PC-9 (cell line): ENCODE data around the gene DDRGK1. TPM values are rescaled to one million over a fixed set of nuclear protein-coding genes. Genes with fewer than 3 reads are reported as not detected.
"Not testable (repeated sequence)": the region's sequence is repeated elsewhere in the genome, so short reads cannot be mapped to it uniquely, and the experiment has no call there.

ENCODE experiments used
- BruUV-seq: library from RNA; stranded (reverse); fragments of 400-500 nt; replicated peaks from 2 replicates; lab custom pipeline; 2021; lab: Mats Ljungman, UMichigan
- CTCF ChIA-PET: fragments of 300-600 bp; sonication (Branson Sonifier 250); formaldehyde crosslinking; loops from one replicate; lab custom pipeline; 2022; ENCODE audit warnings: antibody characterized with exemption; lab: Charles Lee
- POLR2A ChIA-PET: fragments of 300-600 bp; sonication (Branson Sonifier 250); formaldehyde crosslinking; loops from one replicate; lab custom pipeline; 2022; ENCODE audit warnings: antibody characterized with exemption; ENCODE audit not compliant: unreplicated experiment; lab: Charles Lee
- DNase-seq, 2 experiments: peaks; one replicate each; pipeline versions ENCODE4 v3.0.0 to v3.0.0-alpha.2; 2015 to 2022; ENCODE audit warnings: mixed read lengths in 1 of 2
- H2AFZ ChIP-seq: fragments of 200-600 bp; sonication (generic); 2 replicates; pipeline ENCODE4 v1.8.1; 2017; ENCODE audit warnings: antibody characterized with exemption
- H3F3A ChIP-seq: fragments of 200-600 bp; sonication (generic); 2 replicates; pipeline ENCODE4 v1.8.1; 2017; ENCODE audit warnings: antibody characterized with exemption, mild to moderate bottlenecking, low read depth; ENCODE audit not compliant: insufficient read depth
- H3K27ac ChIP-seq: fragments of 200-600 bp; sonication (generic); 2 replicates; pipeline ENCODE4 v1.6.1; 2016; ENCODE audit warnings: mixed run types
- H3K27me3 ChIP-seq: fragments of 200-600 bp; sonication (generic); 2 replicates; pipeline ENCODE4 v1.6.1; 2016; ENCODE audit warnings: low read depth, mixed run types; ENCODE audit not compliant: insufficient read depth
- H3K36me3 ChIP-seq: fragments of 200-600 bp; sonication (generic); 2 replicates; pipeline ENCODE4 v1.6.1; 2016; ENCODE audit warnings: low read depth, mixed run types
- H3K4me1 ChIP-seq: fragments of 200-600 bp; sonication (generic); replicated peaks from 2 replicates; pipeline ENCODE4 v1.6.1; 2016; ENCODE audit warnings: mixed run types; ENCODE audit not compliant: insufficient read depth
- H3K4me2 ChIP-seq: fragments of 200-600 bp; sonication (generic); 2 replicates; pipeline ENCODE4 v1.6.1; 2017; ENCODE audit warnings: mixed run types
- H3K4me3 ChIP-seq: fragments of 200-600 bp; sonication (generic); 2 replicates; pipeline ENCODE4 v1.6.1; 2016; ENCODE audit warnings: mixed run types
- H3K79me2 ChIP-seq: fragments of 200-600 bp; sonication (generic); 2 replicates; pipeline ENCODE4 v1.6.1; 2017; ENCODE audit warnings: low read depth, mixed run types
- H3K9me2 ChIP-seq: fragments of 200-600 bp; sonication (generic); 2 replicates; pipeline ENCODE4 v1.8.1; 2017; ENCODE audit warnings: mild to moderate bottlenecking; ENCODE audit not compliant: insufficient read depth
- H3K9me3 ChIP-seq: fragments of 200-600 bp; sonication (generic); 2 replicates; pipeline ENCODE4 v1.8.1; 2016; ENCODE audit warnings: low read depth; ENCODE audit not compliant: insufficient read depth
- H4K20me1 ChIP-seq: fragments of 200-600 bp; sonication (generic); 2 replicates; pipeline ENCODE4 v1.8.1; 2017; ENCODE audit not compliant: insufficient read depth
- EZH2 ChIP-seq: fragments of 200-600 bp; sonication (generic); IDR thresholded peaks from 2 replicates; pipeline ENCODE4 v1.8.0; 2017; ENCODE audit warnings: antibody characterized with exemption, low read depth
- intact Hi-C: fragments of 100-400 bp; cut with micrococcal nuclease; formaldehyde crosslinking; loops from one replicate; pipeline ENCODE4 v1.10.0; 2022; ENCODE audit not compliant: unreplicated experiment
- total RNA-seq: library from RNA; stranded (reverse); gene quantifications from 2 replicates; pipeline ENCODE4 v1.2.3, GENCODE V29; 2021
- TF ChIP-seq, protein P1 (sequence below): fragments of 200-600 bp; sonication (generic); conservative IDR thresholded peaks from 2 replicates; pipeline ENCODE4 v1.6.1; 2017; ENCODE audit warnings: mixed run types, antibody characterized with exemption, mild to moderate bottlenecking, moderate library complexity

The DDRGK1 gene
- total RNA-seq, 1 experiment from 2014 or later, result 70.4 TPM

DNA sequence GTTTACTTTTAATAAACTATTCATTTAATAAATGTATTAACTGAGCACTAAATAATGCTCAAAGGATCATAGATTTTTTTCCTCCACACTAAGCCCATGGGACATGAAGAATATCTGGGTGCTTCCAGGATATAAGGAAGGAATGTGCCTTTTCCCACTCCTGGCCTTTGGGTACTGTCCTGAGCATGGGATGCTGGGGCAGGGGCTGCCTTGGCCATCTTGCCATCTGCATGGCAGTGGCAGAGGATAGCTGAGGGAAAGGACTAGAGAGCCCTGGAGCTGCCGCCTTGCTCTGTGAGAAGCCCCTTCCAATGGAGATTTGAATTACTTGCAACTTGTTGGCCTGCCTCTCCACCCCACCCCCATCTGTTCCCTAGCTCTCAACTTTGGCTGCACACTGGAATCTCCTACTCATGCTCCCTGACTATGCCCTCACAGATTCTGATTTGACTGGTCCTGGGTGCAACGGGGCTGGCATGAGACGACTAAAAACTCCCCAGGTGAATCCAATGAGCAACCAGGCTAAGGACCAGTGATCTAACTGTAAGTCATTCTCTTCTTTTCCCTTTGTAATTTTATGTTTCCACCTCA is 15.6 kb downstream of the DDRGK1 start:
- H3K9me2 ChIP-seq, result no peaks in the 10 kb centered on the region
- no peaks in the 10 kb centered on the region; the same call in 1 of the 2 replicates for H3K9me3 ChIP-seq
- H3K4me2 ChIP-seq, result no peak overlapping the region
- no peak for TF ChIP-seq EZH2
- TF ChIP-seq, protein P1, sequence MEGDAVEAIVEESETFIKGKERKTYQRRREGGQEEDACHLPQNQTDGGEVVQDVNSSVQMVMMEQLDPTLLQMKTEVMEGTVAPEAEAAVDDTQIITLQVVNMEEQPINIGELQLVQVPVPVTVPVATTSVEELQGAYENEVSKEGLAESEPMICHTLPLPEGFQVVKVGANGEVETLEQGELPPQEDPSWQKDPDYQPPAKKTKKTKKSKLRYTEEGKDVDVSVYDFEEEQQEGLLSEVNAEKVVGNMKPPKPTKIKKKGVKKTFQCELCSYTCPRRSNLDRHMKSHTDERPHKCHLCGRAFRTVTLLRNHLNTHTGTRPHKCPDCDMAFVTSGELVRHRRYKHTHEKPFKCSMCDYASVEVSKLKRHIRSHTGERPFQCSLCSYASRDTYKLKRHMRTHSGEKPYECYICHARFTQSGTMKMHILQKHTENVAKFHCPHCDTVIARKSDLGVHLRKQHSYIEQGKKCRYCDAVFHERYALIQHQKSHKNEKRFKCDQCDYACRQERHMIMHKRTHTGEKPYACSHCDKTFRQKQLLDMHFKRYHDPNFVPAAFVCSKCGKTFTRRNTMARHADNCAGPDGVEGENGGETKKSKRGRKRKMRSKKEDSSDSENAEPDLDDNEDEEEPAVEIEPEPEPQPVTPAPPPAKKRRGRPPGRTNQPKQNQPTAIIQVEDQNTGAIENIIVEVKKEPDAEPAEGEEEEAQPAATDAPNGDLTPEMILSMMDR, result no peak
- intact Hi-C loops, result no loop called here
- ChIA-PET CTCF (no interaction called here), POLR2A (no interaction called here)
- H3K79me2 ChIP-seq, result no peaks in the 10 kb centered on the region
- no TSS peak for BruUV-seq
- no peak for DNase-seq
- 0 out of 2 replicates have a peak, but pooled peaks cover 3% of the 10 kb centered on the region for H3K36me3 ChIP-seq
- no peak overlapping the region for H2AFZ ChIP-seq
- H3K4me3 ChIP-seq, result no peak overlapping the region
- H3K27ac ChIP-seq, result no peak overlapping the region
- no peaks in the 10 kb centered on the region for H3K27me3 ChIP-seq
- H3K4me1 ChIP-seq, result no peaks in the 10 kb centered on the region
- peaks cover 9% of the 10 kb centered on the region; the same call in 1 of the 2 replicates for H3F3A ChIP-seq
- H4K20me1 ChIP-seq, result no peaks in the 10 kb centered on the region

GRCh38 chr20:3187861-3188260 is 16.6 kb downstream of the DDRGK1 start:
- H3K4me3 ChIP-seq, H3K27me3 ChIP-seq, H3K4me1 ChIP-seq, intact Hi-C loops, H3K9me2 ChIP-seq, H3K79me2 ChIP-seq, H3K9me3 ChIP-seq, H3K4me2 ChIP-seq, H3K36me3 ChIP-seq, POLR2A ChIA-PET, H4K20me1 ChIP-seq, BruUV-seq, CTCF ChIA-PET, DNase-seq, H2AFZ ChIP-seq, H3K27ac ChIP-seq: not testable (repeated sequence)
- H3F3A ChIP-seq, result peaks cover 13% of the 10 kb centered on the region; the same call in 1 of the 2 replicates

DNA sequence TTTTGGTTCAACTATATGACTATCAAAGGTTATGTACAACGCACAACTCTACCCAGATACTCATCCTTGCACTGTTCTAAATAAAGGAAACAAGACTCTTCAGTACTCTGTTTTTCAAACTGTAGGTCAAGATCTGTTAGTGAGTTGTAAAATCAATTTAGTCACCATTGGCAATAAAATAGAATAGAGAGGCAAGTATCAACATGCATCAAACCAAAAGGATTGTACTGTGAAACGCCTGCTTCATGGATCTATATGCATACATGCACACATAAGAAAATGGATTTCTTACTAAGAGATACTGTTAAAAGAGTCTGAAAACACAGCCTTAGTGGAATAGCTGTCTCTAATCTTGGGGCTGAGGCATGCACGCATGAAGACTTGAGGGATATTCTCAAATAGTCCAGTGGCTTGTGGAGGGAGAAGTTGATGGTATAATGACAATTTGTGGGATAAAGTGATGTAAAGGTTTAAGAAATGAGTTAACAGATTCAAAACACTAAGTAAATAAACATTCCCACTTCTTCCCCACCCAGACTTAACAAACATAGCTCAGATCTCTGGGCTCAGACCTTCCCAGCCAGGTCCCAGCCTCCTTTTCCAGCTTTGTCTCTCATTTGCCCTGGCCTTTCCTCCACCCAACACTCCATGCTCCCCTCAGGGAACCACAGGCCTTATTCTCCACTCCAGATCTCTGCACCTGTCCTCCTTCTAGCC is 20.4 kb downstream of the DDRGK1 start:
- CTCF ChIA-PET, result interaction anchor here (0.6 kb wide), 1 partner anchor 24 kb away, joined by 7 read pairs; no protein-coding TSS in a partner anchor
- intact Hi-C loops, result no loop called here

GRCh38 chr20:3182429-3182828 is 22.1 kb downstream of the DDRGK1 start:
- DNase-seq, H3K36me3 ChIP-seq, BruUV-seq, CTCF ChIA-PET, H4K20me1 ChIP-seq, H3K9me2 ChIP-seq, H3K4me1 ChIP-seq, H3K9me3 ChIP-seq, H2AFZ ChIP-seq, H3K27me3 ChIP-seq, POLR2A ChIA-PET, H3K79me2 ChIP-seq, H3K4me3 ChIP-seq, H3K4me2 ChIP-seq, H3K27ac ChIP-seq, intact Hi-C loops: not testable (repeated sequence)
- peaks cover 13% of the 10 kb centered on the region; the same call in 1 of the 2 replicates for H3F3A ChIP-seq

More for the DNA sequence above, 20.4 kb downstream of the DDRGK1 start:
- no peaks in the 10 kb centered on the region for H3K36me3 ChIP-seq
- no peaks in the 10 kb centered on the region for H4K20me1 ChIP-seq
- H3K4me1 ChIP-seq, result no peaks in the 10 kb centered on the region
- POLR2A ChIA-PET, result no interaction called here
- H2AFZ ChIP-seq, result no peak overlapping the region
- no peaks in the 10 kb centered on the region for H3K27me3 ChIP-seq
- no peaks in the 10 kb centered on the region for H3K9me2 ChIP-seq
- no peak for TF ChIP-seq EZH2
- TF ChIP-seq, protein P1, result no peak
- H3K4me3 ChIP-seq, result no peak overlapping the region
- H3K9me3 ChIP-seq, result no peaks in the 10 kb centered on the region; the same call in 1 of the 2 replicates
- DNase-seq, result no peak
- peaks cover 13% of the 10 kb centered on the region; the same call in 1 of the 2 replicates for H3F3A ChIP-seq
- H3K4me2 ChIP-seq, result no peak overlapping the region
- BruUV-seq, result no TSS peak
- no peaks in the 10 kb centered on the region for H3K79me2 ChIP-seq
- H3K27ac ChIP-seq, result no peak overlapping the region
